Tibial artery (tissue), 4 donors: ENCODE measurements around the gene SERGEF.

ENCODE experiments used
- DNase-seq, 2 donors: peaks; one replicate each; pipeline ENCODE4 v3.0.0-alpha.2; 2019
- H3K27ac ChIP-seq, 2 donors: fragments of 200-600 bp; sonication (generic) in 1 of 2; 1 replicate in 1 of 2; 2 replicates in 1 of 2; pipeline ENCODE4 v1.5.1; 2018 to 2019; ENCODE audit warnings: mild to moderate bottlenecking in 1 of 2
- H3K27me3 ChIP-seq, 2 donors: fragments of 200-600 bp; sonication (generic) in 1 of 2; one replicate each; pipeline versions ENCODE4 v1.5.1 to v1.6.0; 2016 to 2019
- H3K36me3 ChIP-seq, 3 donors: fragments of 200-600 bp; sonication (generic) in 2 of 3; one replicate each; pipeline ENCODE4 v1.5.1; 2016 to 2019; ENCODE audit warnings: mild to moderate bottlenecking in 2 of 3
- H3K4me1 ChIP-seq, 4 donors: fragments of 200-600 bp; sonication (generic) in 2 of 4; 1 replicate in 3 of 4; 2 replicates in 1 of 4; pipeline ENCODE4 v1.5.1; 2016 to 2019
- H3K4me3 ChIP-seq, 2 donors: fragments of 200-600 bp; sonication (generic) in 1 of 2; 1 replicate in 1 of 2; 2 replicates in 1 of 2; pipeline ENCODE4 v1.5.1; 2018 to 2019; ENCODE audit warnings: mild to moderate bottlenecking in 2 of 2
- H3K9me3 ChIP-seq, 3 donors: fragments of 200-600 bp; sonication (generic) in 1 of 3; one replicate each; pipeline ENCODE4 v1.5.1; 2016 to 2019
- CTCF ChIP-seq, 2 experiments: fragments of 200-600 bp in 1 of 2; fragments of 450-650 bp in 1 of 2; IDR thresholded peaks; one replicate each; pipeline ENCODE4 v1.5.1; 2017 to 2019; ENCODE audit warnings: antibody characterized with exemption in 2 of 2, mild to moderate bottlenecking in 1 of 2, moderate library complexity in 1 of 2
- intact Hi-C: fragments of 100-400 bp; cut with DNase I; formaldehyde crosslinking; loops from one replicate; pipeline ENCODE4 v1.15.0; 2023; ENCODE audit warnings: low total_unique reads

Gene SERGEF

GRCh38 chr11:17801166-17801565 is 211.7 kb downstream of the SERGEF start:
- no peak for TF ChIP-seq CTCF (IDR thresholded peaks at IDR 0.05)
- Histone ChIP-seq H3K36me3 (no peaks in the 10 kb centered on the region), H3K4me1 (no peaks in the 10 kb centered on the region), H3K9me3 (no peaks in the 10 kb centered on the region), H3K4me3 (no peak overlapping the region), H3K27ac (no peak overlapping the region), H3K27me3 (no peaks in the 10 kb centered on the region)
- no peak for DNase-seq
- intact Hi-C loops, result no loop called here

GRCh38 chr11:17799147-17799546 is 213.7 kb downstream of the SERGEF start:
- no peak for TF ChIP-seq CTCF (IDR thresholded peaks at IDR 0.05)
- Histone ChIP-seq H3K27me3 (no peaks in the 10 kb centered on the region), H3K9me3 (no peaks in the 10 kb centered on the region), H3K27ac (no peak overlapping the region), H3K4me3 (no peak overlapping the region), H3K4me1 (no peaks in the 10 kb centered on the region), H3K36me3 (no peaks in the 10 kb centered on the region)
- no peak for DNase-seq
- intact Hi-C loops, result no loop called here

GRCh38 chr11:17798716-17799115 is 214.1 kb downstream of the SERGEF start:
- no peak overlapping the region for H3K4me3 ChIP-seq
- no peak for DNase-seq
- H3K27ac ChIP-seq, result no peak overlapping the region
- intact Hi-C loops, result no loop called here
- no peaks in the 10 kb centered on the region for H3K9me3 ChIP-seq
- no peak for TF ChIP-seq CTCF (IDR thresholded peaks at IDR 0.05)
- H3K36me3 ChIP-seq, result no peaks in the 10 kb centered on the region
- H3K27me3 ChIP-seq, result no peaks in the 10 kb centered on the region
- H3K4me1 ChIP-seq, result no peaks in the 10 kb centered on the region

GRCh38 chr11:17798253-17798652 is 214.6 kb downstream of the SERGEF start:
- Histone ChIP-seq H3K36me3 (no peaks in the 10 kb centered on the region), H3K27ac (no peak overlapping the region), H3K9me3 (no peaks in the 10 kb centered on the region), H3K4me1 (no peaks in the 10 kb centered on the region), H3K27me3 (no peaks in the 10 kb centered on the region), H3K4me3 (no peak overlapping the region)
- no peak for TF ChIP-seq CTCF (IDR thresholded peaks at IDR 0.05)
- DNase-seq, result no peak
- intact Hi-C loops, result no loop called here

- Histone ChIP-seq H3K4me1 (no peaks in the 10 kb centered on the region), H3K36me3 (no peaks in the 10 kb centered on the region), H3K4me3 (no peak overlapping the region), H3K9me3 (no peaks in the 10 kb centered on the region), H3K27ac (no peak overlapping the region), H3K27me3 (no peaks in the 10 kb centered on the region)
- no peak for DNase-seq
- no peak for TF ChIP-seq CTCF (IDR thresholded peaks at IDR 0.05)
- intact Hi-C loops, result no loop called here
These were observed 216.7 kb downstream of the SERGEF start for GRCh38 chr11:17796154-17796553.

- DNase-seq, result no peak
- H3K27ac ChIP-seq, result no peak overlapping the region
- no peaks in the 10 kb centered on the region for H3K27me3 ChIP-seq
- intact Hi-C loops, result no loop called here
- H3K9me3 ChIP-seq, result no peaks in the 10 kb centered on the region
- no peak for TF ChIP-seq CTCF (IDR thresholded peaks at IDR 0.05)
- no peaks in the 10 kb centered on the region for H3K36me3 ChIP-seq
- no peaks in the 10 kb centered on the region for H3K4me1 ChIP-seq
- H3K4me3 ChIP-seq, result no peak overlapping the region
These were observed 217.9 kb downstream of the SERGEF start for GRCh38 chr11:17794981-17795380.
